HepG2 (cell line): Measurements from ENCODE around the gene MBIP. TPM values are rescaled to one million over a fixed set of nuclear protein-coding genes. Genes with fewer than 3 reads are reported as not detected.

Experiments used
- CC2D1A ChIP-seq: sonication (generic); formaldehyde crosslinking; IDR thresholded peaks from 2 replicates; pipeline ENCODE4 v1.8.1; 2023; ENCODE audit warnings: mild to moderate bottlenecking, missing genetic modification reagents
- CREBL2 ChIP-seq: sonication (generic); formaldehyde crosslinking; IDR thresholded peaks from 2 replicates; pipeline ENCODE4 v1.8.1; 2023; ENCODE audit warnings: missing genetic modification reagents, mild to moderate bottlenecking, borderline replicate concordance
- FIP1L1 ChIP-seq: fragments of 200-400 bp; formaldehyde crosslinking; IDR thresholded peaks from 2 replicates; pipeline ENCODE4 v1.6.1; 2018; ENCODE audit warnings: low read depth, mild to moderate bottlenecking, low read length, moderate library complexity, borderline replicate concordance; ENCODE audit not compliant: insufficient read depth
- HNRNPK ChIP-seq: fragments of 200-400 bp; formaldehyde crosslinking; IDR thresholded peaks from 2 replicates; pipeline ENCODE4 v1.6.1; 2018; ENCODE audit warnings: low read length, low read depth, moderate library complexity, mild to moderate bottlenecking; ENCODE audit not compliant: poor library complexity, severe bottlenecking
- MEIS2 ChIP-seq: sonication (generic); formaldehyde crosslinking; IDR thresholded peaks from 2 replicates; pipeline ENCODE4 v1.9.0; 2021; ENCODE audit warnings: mild to moderate bottlenecking, missing genetic modification reagents
- NAIF1 ChIP-seq: sonication (generic); formaldehyde crosslinking; IDR thresholded peaks from 2 replicates; pipeline ENCODE4 v1.5.0; 2020; ENCODE audit warnings: mild to moderate bottlenecking, missing genetic modification reagents, borderline replicate concordance
- NFE2 ChIP-seq: sonication (generic); formaldehyde crosslinking; IDR thresholded peaks from 2 replicates; pipeline ENCODE4 v1.4.0; 2020; ENCODE audit warnings: missing genetic modification reagents
- PITX1 ChIP-seq: sonication (generic); formaldehyde crosslinking; IDR thresholded peaks from 2 replicates; pipeline ENCODE4 v1.5.1; 2020; ENCODE audit warnings: mild to moderate bottlenecking, missing genetic modification reagents
- PRMT3 ChIP-seq: sonication (generic); formaldehyde crosslinking; IDR thresholded peaks from 2 replicates; pipeline ENCODE4 v1.8.1; 2022; ENCODE audit warnings: low read depth, mild to moderate bottlenecking, moderate library complexity, missing genetic modification reagents, borderline replicate concordance
- SMARCE1 ChIP-seq: fragments of 450-650 bp; IDR thresholded peaks from 2 replicates; pipeline ENCODE4 v1.6.1; 2017; ENCODE audit warnings: borderline replicate concordance
- SMYD3 ChIP-seq: sonication (generic); formaldehyde crosslinking; IDR thresholded peaks from 2 replicates; pipeline ENCODE4 v1.8.1; 2023; ENCODE audit warnings: mild to moderate bottlenecking, missing genetic modification reagents
- SP5 ChIP-seq: IDR thresholded peaks from 2 replicates; pipeline ENCODE4 v1.6.1; 2016; ENCODE audit warnings: low read depth, borderline replicate concordance
- STAG1 ChIP-seq: sonication (generic); formaldehyde crosslinking; IDR thresholded peaks from 2 replicates; pipeline ENCODE4 v1.4.0; 2020; ENCODE audit warnings: missing genetic modification reagents
- ZBTB34 ChIP-seq: sonication (generic); formaldehyde crosslinking; IDR thresholded peaks from 2 replicates; pipeline ENCODE4 v1.8.0; 2022; ENCODE audit warnings: mild to moderate bottlenecking, missing genetic modification reagents
- ZFP37 ChIP-seq: sonication (generic); formaldehyde crosslinking; IDR thresholded peaks from 2 replicates; pipeline ENCODE4 v1.4.0; 2020; ENCODE audit warnings: missing genetic modification reagents, borderline replicate concordance
- ZMYM4 ChIP-seq: sonication (generic); formaldehyde crosslinking; IDR thresholded peaks from 2 replicates; pipeline ENCODE4 v1.8.1; 2023; ENCODE audit warnings: mild to moderate bottlenecking, missing genetic modification reagents
- ZNF12 ChIP-seq: sonication (generic); formaldehyde crosslinking; IDR thresholded peaks from 2 replicates; pipeline ENCODE4 v1.5.0; 2020; ENCODE audit warnings: missing genetic modification reagents
- ZNF24 ChIP-seq: fragments of 450-650 bp; IDR thresholded peaks from 2 replicates; pipeline ENCODE4 v1.6.1; 2017; ENCODE audit warnings: antibody characterized with exemption, mild to moderate bottlenecking
- ZNF30 ChIP-seq: sonication (generic); formaldehyde crosslinking; IDR thresholded peaks from 2 replicates; pipeline ENCODE4 v1.5.0; 2020; ENCODE audit warnings: mild to moderate bottlenecking, missing genetic modification reagents
- ZNF432 ChIP-seq: sonication (generic); formaldehyde crosslinking; IDR thresholded peaks from 2 replicates; pipeline ENCODE4 v1.5.0; 2020; ENCODE audit warnings: missing genetic modification reagents, mild to moderate bottlenecking, borderline replicate concordance
- ZNF639 ChIP-seq: conservative IDR thresholded peaks from 2 replicates; pipeline ENCODE4 v1.6.1; 2018; ENCODE audit warnings: missing genetic modification reagents
- ZNF775 ChIP-seq: sonication (generic); formaldehyde crosslinking; IDR thresholded peaks from 2 replicates; pipeline ENCODE4 v1.4.0; 2020; ENCODE audit warnings: missing genetic modification reagents, mild to moderate bottlenecking, moderate library complexity, borderline replicate concordance
- polyA plus RNA-seq, 8 experiments: library from polyadenylated mRNA; depleted of rRNA in 3 of 8; stranded (reverse) in 7 of 8; unstranded in 1 of 8; fragments of >200 nt; fragmentation: Illumina TruSeq in 4 of 8; extraction: Trizol in 4 of 8; gene quantifications; 2 replicates each; pipeline versions ENCODE4 v1.2.1 to v1.2.3, GENCODE V29; 2011 to 2016; ENCODE audit warnings: low read depth in 4 of 8, missing spikeins in 1 of 8, mixed read lengths in 1 of 8; ENCODE audit not compliant: insufficient read depth in 1 of 8
- total RNA-seq, 5 experiments: library from RNA; depleted of rRNA; stranded (reverse); fragments of >200 nt; fragmentation: Illumina TruSeq; extraction: Trizol; gene quantifications; 2 replicates each; pipeline ENCODE4 v1.2.3, GENCODE V29; 2016; ENCODE audit warnings: low read depth in 1 of 5
- TF ChIP-seq, protein P1 (sequence below): sonication (generic); formaldehyde crosslinking; IDR thresholded peaks from 2 replicates; pipeline ENCODE4 v1.5.1; 2020; ENCODE audit warnings: mild to moderate bottlenecking, missing genetic modification reagents, moderate library complexity

MBIP gene
- total and polyA plus RNA-seq, 2 of the 13 experiments (the other 11 are each of a cell fraction or from before 2014, with no cell fraction given): 48.1 to 48.6 TPM

DNA sequence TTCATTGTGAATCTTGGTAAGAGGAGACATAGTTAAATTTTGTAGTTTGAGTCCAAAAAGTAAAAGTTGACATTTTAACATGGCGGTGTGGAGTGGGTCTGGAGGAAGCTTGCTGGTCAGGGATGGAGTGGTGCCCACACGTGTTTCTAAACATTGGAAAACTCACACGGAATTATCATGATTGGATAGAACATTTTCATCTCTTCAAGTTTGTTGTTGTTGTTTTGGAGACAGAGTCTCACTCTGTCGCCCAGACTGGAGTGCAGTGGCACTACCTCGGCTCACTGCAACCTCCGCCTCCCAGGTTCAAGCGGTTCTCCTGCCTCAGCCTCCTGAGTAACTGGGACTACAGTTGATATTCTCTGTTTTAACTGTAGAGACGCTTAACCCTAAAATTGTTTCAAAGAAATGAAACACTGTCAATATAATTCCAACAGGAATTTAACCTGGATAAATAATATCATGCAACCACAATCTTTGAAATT lies 502 bp upstream of the MBIP start (continued):
- TF ChIP-seq, protein P1, sequence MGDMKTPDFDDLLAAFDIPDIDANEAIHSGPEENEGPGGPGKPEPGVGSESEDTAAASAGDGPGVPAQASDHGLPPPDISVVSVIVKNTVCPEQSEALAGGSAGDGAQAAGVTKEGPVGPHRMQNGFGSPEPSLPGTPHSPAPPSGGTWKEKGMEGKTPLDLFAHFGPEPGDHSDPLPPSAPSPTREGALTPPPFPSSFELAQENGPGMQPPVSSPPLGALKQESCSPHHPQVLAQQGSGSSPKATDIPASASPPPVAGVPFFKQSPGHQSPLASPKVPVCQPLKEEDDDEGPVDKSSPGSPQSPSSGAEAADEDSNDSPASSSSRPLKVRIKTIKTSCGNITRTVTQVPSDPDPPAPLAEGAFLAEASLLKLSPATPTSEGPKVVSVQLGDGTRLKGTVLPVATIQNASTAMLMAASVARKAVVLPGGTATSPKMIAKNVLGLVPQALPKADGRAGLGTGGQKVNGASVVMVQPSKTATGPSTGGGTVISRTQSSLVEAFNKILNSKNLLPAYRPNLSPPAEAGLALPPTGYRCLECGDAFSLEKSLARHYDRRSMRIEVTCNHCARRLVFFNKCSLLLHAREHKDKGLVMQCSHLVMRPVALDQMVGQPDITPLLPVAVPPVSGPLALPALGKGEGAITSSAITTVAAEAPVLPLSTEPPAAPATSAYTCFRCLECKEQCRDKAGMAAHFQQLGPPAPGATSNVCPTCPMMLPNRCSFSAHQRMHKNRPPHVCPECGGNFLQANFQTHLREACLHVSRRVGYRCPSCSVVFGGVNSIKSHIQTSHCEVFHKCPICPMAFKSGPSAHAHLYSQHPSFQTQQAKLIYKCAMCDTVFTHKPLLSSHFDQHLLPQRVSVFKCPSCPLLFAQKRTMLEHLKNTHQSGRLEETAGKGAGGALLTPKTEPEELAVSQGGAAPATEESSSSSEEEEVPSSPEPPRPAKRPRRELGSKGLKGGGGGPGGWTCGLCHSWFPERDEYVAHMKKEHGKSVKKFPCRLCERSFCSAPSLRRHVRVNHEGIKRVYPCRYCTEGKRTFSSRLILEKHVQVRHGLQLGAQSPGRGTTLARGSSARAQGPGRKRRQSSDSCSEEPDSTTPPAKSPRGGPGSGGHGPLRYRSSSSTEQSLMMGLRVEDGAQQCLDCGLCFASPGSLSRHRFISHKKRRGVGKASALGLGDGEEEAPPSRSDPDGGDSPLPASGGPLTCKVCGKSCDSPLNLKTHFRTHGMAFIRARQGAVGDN: no peak
- TF ChIP-seq ZNF24: no peak
- TF ChIP-seq ZNF30: no peak
- TF ChIP-seq STAG1: no peak
- TF ChIP-seq SP5 (CRISPR knock-in tag): no peak
- no peak for TF ChIP-seq ZNF639 (CRISPR knock-in tag)
- TF ChIP-seq SMARCE1: no peak
- TF ChIP-seq ZMYM4 (CRISPR knock-in tag): peak; percentile 65
- TF ChIP-seq FIP1L1: no peak
- TF ChIP-seq NAIF1 (CRISPR knock-in tag): no peak
- TF ChIP-seq MEIS2: 0 out of 2 replicates have a peak, but pooled peaks have one; percentile 13
- no peak for TF ChIP-seq NFE2 (CRISPR knock-in tag)
- TF ChIP-seq PITX1 (CRISPR knock-in tag): no peak
- no peak for TF ChIP-seq ZBTB34 (CRISPR knock-in tag)
- no peak for TF ChIP-seq PRMT3 (CRISPR knock-in tag)
- TF ChIP-seq ZNF775: no peak
- no peak for TF ChIP-seq HNRNPK
- TF ChIP-seq CREBL2: no peak
- TF ChIP-seq ZNF12: no peak
- TF ChIP-seq ZFP37: no peak
- no peak for TF ChIP-seq ZNF432
- peak; percentile 44; the same call in 1 of the 2 replicates for TF ChIP-seq SMYD3
- no peak; the same call in 1 of the 2 replicates for TF ChIP-seq CC2D1A (CRISPR knock-in tag)
